IMR-90 (cell line): ENCODE results near the gene SBK3. TPM values are rescaled to one million over a fixed set of nuclear protein-coding genes. Genes with fewer than 3 reads are reported as not detected.
A peak's percentile ranks its signal among the peaks of the same experiment; 100 is the strongest.

Experiments used
- ATAC-seq: fragments of 200-7000 bp; cut with Tn5 transposase; 2 replicates; pipeline ENCODE4 v1.9.1; 2020; ENCODE audit warnings: low read depth, mild to moderate bottlenecking, moderate library complexity
- BruUV-seq: library from RNA; stranded (reverse); fragments of 400-500 nt; replicated peaks from 2 replicates; lab custom pipeline; 2021; lab: Mats Ljungman, UMichigan
- CTCF ChIA-PET: fragments of 300-600 bp; formaldehyde crosslinking; extraction: SDS; loops from one replicate; lab custom pipeline; 2021; ENCODE audit warnings: antibody characterized with exemption; lab: Yijun Ruan, JAX
- POLR2A ChIA-PET: fragments of 300-600 bp; sonication (Branson Sonifier 250); formaldehyde crosslinking; loops from one replicate; lab custom pipeline; 2022; ENCODE audit warnings: antibody characterized with exemption; ENCODE audit not compliant: unreplicated experiment; lab: Charles Lee
- DNase-seq: peaks from one replicate; pipeline ENCODE4 v3.0.0; 2013
- H2AFZ ChIP-seq: replicated peaks from 2 replicates; pipeline ENCODE3; 2013; ENCODE audit warnings: low read length, mild to moderate bottlenecking; ENCODE audit not compliant: poor library complexity
- H2AK5ac ChIP-seq: 2 replicates; pipeline ENCODE4 v1.6.1; 2013; ENCODE audit warnings: low read depth, low read length, inconsistent platforms
- H2AK9ac ChIP-seq: replicated peaks from 2 replicates; pipeline ENCODE3; 2013; ENCODE audit warnings: mild to moderate bottlenecking, low read depth, low read length, moderate library complexity; ENCODE audit not compliant: poor library complexity
- H2BK120ac ChIP-seq: 2 replicates; pipeline ENCODE4 v1.6.1; 2013; ENCODE audit warnings: low read depth, low read length, inconsistent platforms
- H2BK15ac ChIP-seq: 3 replicates; pipeline ENCODE4 v1.6.1; 2013; ENCODE audit warnings: low read depth, low read length, inconsistent platforms
- H2BK20ac ChIP-seq: 2 replicates; pipeline ENCODE4 v1.6.1; 2013; ENCODE audit warnings: low read depth, mild to moderate bottlenecking, inconsistent platforms, low read length, moderate library complexity
- H2BK5ac ChIP-seq: 2 replicates; pipeline ENCODE4 v1.6.1; 2013; ENCODE audit warnings: mild to moderate bottlenecking, low read depth, low read length, inconsistent platforms; ENCODE audit not compliant: poor library complexity, severe bottlenecking
- H3K14ac ChIP-seq: replicated peaks from 2 replicates; pipeline ENCODE4 v1.6.1; 2013; ENCODE audit warnings: low read depth, low read length, inconsistent platforms
- H3K18ac ChIP-seq: 2 replicates; pipeline ENCODE4 v1.6.1; 2013; ENCODE audit warnings: low read depth, low read length, control low read depth
- H3K23ac ChIP-seq: 2 replicates; pipeline ENCODE4 v1.6.1; 2013; ENCODE audit warnings: low read depth, low read length, inconsistent platforms
- H3K27ac ChIP-seq: 2 replicates; pipeline ENCODE4 v1.5.1; 2013; ENCODE audit warnings: mild to moderate bottlenecking, control low read depth, low read length; ENCODE audit not compliant: insufficient read depth
- H3K27me3 ChIP-seq: 2 replicates; pipeline ENCODE4 v1.6.1; 2013; ENCODE audit warnings: low read length; ENCODE audit not compliant: control insufficient read depth, insufficient read depth
- H3K36me3 ChIP-seq: 2 replicates; pipeline ENCODE4 v1.6.1; 2013; ENCODE audit warnings: low read length, mixed read lengths; ENCODE audit not compliant: control insufficient read depth, insufficient read depth
- H3K4ac ChIP-seq: 2 replicates; pipeline ENCODE4 v1.6.1; 2013; ENCODE audit warnings: low read depth, low read length, inconsistent platforms
- H3K4me1 ChIP-seq: 2 replicates; pipeline ENCODE4 v1.6.1; 2013; ENCODE audit warnings: low read length, mixed read lengths; ENCODE audit not compliant: control insufficient read depth, insufficient read depth
- H3K4me2 ChIP-seq: 2 replicates; pipeline ENCODE4 v1.6.1; 2013; ENCODE audit warnings: low read depth, mild to moderate bottlenecking, control low read depth, low read length, moderate library complexity
- H3K4me3 ChIP-seq: 2 replicates; pipeline ENCODE4 v1.5.1; 2013; ENCODE audit warnings: low read depth, mild to moderate bottlenecking, control low read depth, low read length, moderate library complexity; ENCODE audit not compliant: insufficient read depth
- H3K56ac ChIP-seq: 2 replicates; pipeline ENCODE4 v1.6.1; 2013; ENCODE audit warnings: low read length, inconsistent platforms; ENCODE audit not compliant: insufficient read depth; ENCODE audit errors: extremely low read depth
- H3K79me1 ChIP-seq, 2 experiments: 2 replicates each; pipeline ENCODE4 v1.6.1; 2013; ENCODE audit warnings: low read length in 2 of 2, inconsistent platforms in 1 of 2, low read depth in 1 of 2
- H3K9ac ChIP-seq: 2 replicates; pipeline ENCODE4 v1.6.1; 2013; ENCODE audit warnings: low read depth, low read length, control low read depth
- H3K9me1 ChIP-seq: 2 replicates; pipeline ENCODE4 v1.6.1; 2013; ENCODE audit warnings: low read length, inconsistent platforms; ENCODE audit not compliant: insufficient read depth
- H3K9me3 ChIP-seq: 2 replicates; pipeline ENCODE4 v1.6.1; 2013; ENCODE audit warnings: low read length; ENCODE audit not compliant: control insufficient read depth, insufficient read depth
- H4K20me1 ChIP-seq: 2 replicates; pipeline ENCODE4 v1.6.1; 2013; ENCODE audit warnings: low read length, inconsistent platforms; ENCODE audit not compliant: insufficient read depth
- H4K5ac ChIP-seq: 2 replicates; pipeline ENCODE4 v1.6.1; 2013; ENCODE audit warnings: mild to moderate bottlenecking, low read depth, low read length, control low read depth
- H4K8ac ChIP-seq, 2 experiments: 2 replicates each; pipeline ENCODE4 v1.6.1; 2013; ENCODE audit warnings: low read depth in 2 of 2, low read length in 2 of 2, control low read depth in 1 of 2, inconsistent platforms in 1 of 2
- H4K91ac ChIP-seq: 2 replicates; pipeline ENCODE4 v1.6.1; 2013; ENCODE audit warnings: low read depth, low read length, inconsistent platforms; ENCODE audit not compliant: insufficient read depth
- FOS ChIP-seq: fragments of 150-350 bp; IDR thresholded peaks from 2 replicates; pipeline ENCODE4 v1.6.1; 2016; ENCODE audit warnings: low read depth, low read length
- WGBS, 2 experiments: methylation state at CpG; one replicate each; pipeline versions ENCODE4 v1.1.5 to v1.1.7; 2013; ENCODE audit warnings: missing lambda C conversion rate in 2 of 2; ENCODE audit not compliant: insufficient read length in 1 of 2; ENCODE audit errors: extremely low coverage in 2 of 2; 5-methylcytosine and 5-hydroxymethylcytosine counted together
- dilution Hi-C: fragments of 300-500 bp; cut with HindIII; formaldehyde crosslinking; loops from one replicate; pipeline ENCODE4 v1.14.3; 2018; ENCODE audit warnings: low sequenced_read_pairs; ENCODE audit not compliant: unreplicated experiment
- in situ Hi-C: fragments of 300-500 bp; cut with MboI; formaldehyde crosslinking; loops from 3 replicates; pipeline ENCODE4 v1.14.3; 2019; ENCODE audit warnings: low sequenced_read_pairs, inconsistent platforms, mixed read lengths
- intact Hi-C: fragments of 100-400 bp; cut with micrococcal nuclease; formaldehyde crosslinking; loops from 2 replicates; pipeline ENCODE4 v1.10.0; 2022
- polyA plus RNA-seq, 3 experiments: library from polyadenylated mRNA; depleted of rRNA; stranded (reverse); fragments of >200 nt; gene quantifications; 2 replicates each; pipeline ENCODE4 v1.2.3, GENCODE V29; 2012; ENCODE audit warnings: low replicate concordance in 1 of 3
- total RNA-seq: library from RNA; depleted of rRNA; stranded (reverse); fragments of >200 nt; gene quantifications from 2 replicates; pipeline ENCODE4 v1.2.3, GENCODE V29; 2012

Gene SBK3
- total and polyA plus RNA-seq, 2 of the 4 experiments (the other 2 are of a cell fraction), result 0.05 to 0.18 TPM

DNA sequence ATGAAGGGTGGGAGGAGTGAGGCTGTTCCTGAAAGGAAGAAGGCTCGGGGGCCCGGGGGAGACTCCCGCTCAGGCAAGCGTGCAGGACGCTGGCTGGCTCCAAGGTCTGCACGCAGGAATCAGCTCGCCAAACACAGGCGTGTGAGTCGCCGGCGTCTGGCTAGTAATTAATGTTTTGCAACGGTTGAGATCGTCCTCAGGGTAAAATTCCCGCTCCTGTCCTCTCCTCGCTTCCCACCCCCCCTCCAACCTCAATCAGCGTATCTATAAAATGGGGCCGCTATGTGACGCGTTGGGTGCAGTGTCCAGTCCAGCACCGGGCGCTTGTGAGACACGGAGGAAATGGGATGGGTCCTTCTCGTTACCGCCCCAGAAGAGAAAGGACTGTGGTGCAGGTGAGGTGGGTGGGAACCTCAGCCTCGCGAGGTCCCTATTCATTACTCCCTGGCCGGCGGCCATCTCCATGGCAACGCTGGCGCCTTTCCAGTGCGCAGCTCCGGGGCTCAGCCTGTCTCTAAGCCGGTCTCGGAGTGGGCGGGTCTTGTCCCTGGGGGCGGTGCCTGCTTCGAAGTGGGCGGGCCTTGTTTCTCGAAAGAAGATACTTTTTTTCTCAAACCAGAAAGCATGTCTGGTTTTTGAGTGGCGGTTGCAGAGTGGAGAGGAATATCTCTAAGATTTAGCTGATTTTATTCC is 41.8 kb upstream of the SBK3 start:
- WGBS, 2 experiments, result 5% methylated on average over 4 of the region's 40 CpGs; no CpG with 5 or more reads in 1 of the 2 experiments
- BruUV-seq, result no TSS peak
- Histone ChIP-seq H2AK5ac (no peak overlapping the region), H3K79me1 (no peaks in the 10 kb centered on the region; a peak in 1 of 4 replicates), H4K91ac (no peak overlapping the region; the same call in 1 of the 2 replicates), H3K9me1 (peaks cover 3% of the 10 kb centered on the region), H3K14ac (0 out of 2 replicates have a peak overlapping the region, but pooled peaks have one; percentile 67), H3K4me3 (peak overlapping the region; percentile 26), H2BK5ac (no peak overlapping the region), H2AK9ac (peak overlapping the region; percentile 38), H3K4ac (peak overlapping the region; percentile 24; the same call in 1 of the 2 replicates), H2BK120ac (no peak overlapping the region), H2BK20ac (no peak overlapping the region), H2AFZ (peak overlapping the region; percentile 93), H4K8ac (peak overlapping the region in 1 of 2 experiments; percentile 79; a peak in 3 of 4 replicates), H3K27ac (no peak overlapping the region), H3K9ac (no peak overlapping the region), H2BK15ac (no peak overlapping the region), H3K27me3 (no peaks in the 10 kb centered on the region), H3K23ac (peak overlapping the region; percentile 31; the same call in 1 of the 2 replicates), H4K20me1 (no peaks in the 10 kb centered on the region), H3K4me2 (peak overlapping the region; percentile 76), H3K56ac (no peak overlapping the region), H4K5ac (no peak overlapping the region), H3K18ac (no peak overlapping the region), H3K4me1 (peaks cover 10% of the 10 kb centered on the region), H3K9me3 (no peaks in the 10 kb centered on the region), H3K36me3 (peaks cover 7% of the 10 kb centered on the region)
- POLR2A ChIA-PET, result no interaction called here
- intact Hi-C loops (no loop called here), dilution Hi-C loops (no loop called here), in situ Hi-C loops (no loop called here)
- ATAC-seq, result peak; percentile 84
- TF ChIP-seq FOS, result no peak
- peak; percentile 86 for DNase-seq
- CTCF ChIA-PET, result interaction anchor here (0.6 to 1.0 kb wide), 2 partner anchors 19 to 178 kb away, joined by 3 read pairs; no protein-coding TSS in a partner anchor
